HG03097 (cell line): ENCODE results near the gene MMP21.
A peak's percentile ranks its signal among the peaks of the same experiment; 100 is the strongest.

Source experiments
- ATAC-seq: cut with Tn5 transposase; IDR thresholded peaks from one replicate; pipeline ENCODE4 v1.9.1; 2021; ENCODE audit not compliant: unreplicated experiment, low FRiP score

MMP21 gene

DNA sequence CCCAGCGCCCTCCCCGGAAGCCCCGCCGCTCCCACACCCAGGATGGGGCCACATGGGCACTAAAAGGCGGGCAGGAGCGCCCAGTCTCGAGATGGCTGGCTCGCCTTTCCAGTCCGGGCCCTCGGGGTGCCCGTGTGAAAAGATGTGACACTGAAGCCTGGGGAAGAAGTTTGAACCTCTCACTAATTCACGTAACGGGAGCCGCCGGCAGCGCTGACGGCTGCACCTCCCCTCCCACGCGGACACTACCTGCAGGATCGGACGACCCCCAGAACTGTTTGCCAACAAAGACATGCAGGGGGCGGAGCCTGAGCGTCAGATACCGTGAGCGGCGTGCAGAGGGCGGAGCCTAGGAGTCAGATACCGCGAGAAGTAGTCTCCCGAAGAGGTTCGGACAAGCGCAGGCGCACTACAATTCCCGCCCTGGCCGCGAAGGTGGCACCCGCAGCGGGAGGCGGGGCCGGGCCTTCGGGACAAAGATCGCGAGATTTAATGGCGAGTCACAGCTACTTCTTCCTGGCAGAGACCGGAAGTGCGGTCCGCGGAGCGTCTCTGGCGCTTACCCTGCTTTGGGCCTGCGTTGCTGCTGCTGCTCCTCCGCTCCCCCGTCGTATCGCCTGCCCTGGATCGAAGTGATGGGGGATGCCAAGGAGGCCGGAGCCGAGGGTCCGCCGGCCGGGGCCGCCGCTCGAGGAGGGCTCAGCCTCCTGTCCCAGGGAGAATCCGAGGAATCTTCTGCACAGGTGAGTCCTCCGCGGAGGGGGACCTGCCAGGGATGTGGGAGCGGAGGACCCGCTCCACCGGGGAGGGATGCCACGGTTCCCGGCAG lies 56.2 kb downstream of the MMP21 start, which contains the start of gene EDRF1:
TSS of gene EDRF1 (plus strand) at position 537 of the 829 bp plus-strand sequence. CDS start at position 636, 99 bp downstream.
- peak; percentile 94 for ATAC-seq
